LoVo (cell line): ENCODE measurements around the gene GABRG3.
"Not testable (repeated sequence)": the region's sequence is repeated elsewhere in the genome, so short reads cannot be mapped to it uniquely, and the experiment has no call there.

Experiments
- DNase-seq: peaks from one replicate; pipeline ENCODE4 v3.0.0-alpha.2; 2016; ENCODE audit warnings: low spot score

GABRG3 gene

GRCh38 chr15:26996250-26996649, 25.3 kb downstream of the GABRG3 start:
- DNase-seq = no peak

DNA sequence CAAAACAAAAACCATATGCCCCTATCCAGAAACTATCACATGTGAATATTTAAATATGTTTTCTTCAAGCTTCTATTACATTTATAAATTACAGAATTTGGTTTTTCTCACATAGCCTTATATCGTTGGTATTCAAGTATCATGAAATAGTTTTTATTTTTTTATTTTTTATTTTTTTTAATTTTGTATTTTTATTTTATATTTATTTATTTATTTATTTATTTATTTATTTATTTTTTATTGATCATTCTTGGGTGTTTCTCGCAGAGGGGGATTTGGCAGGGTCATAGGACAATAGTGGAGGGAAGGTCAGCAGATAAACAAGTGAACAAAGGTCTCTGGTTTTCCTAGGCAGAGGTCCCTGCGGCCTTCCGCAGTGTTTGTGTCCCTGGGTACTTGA, 32.0 kb downstream of the GABRG3 start:
- DNase-seq = not testable (repeated sequence)

DNA sequence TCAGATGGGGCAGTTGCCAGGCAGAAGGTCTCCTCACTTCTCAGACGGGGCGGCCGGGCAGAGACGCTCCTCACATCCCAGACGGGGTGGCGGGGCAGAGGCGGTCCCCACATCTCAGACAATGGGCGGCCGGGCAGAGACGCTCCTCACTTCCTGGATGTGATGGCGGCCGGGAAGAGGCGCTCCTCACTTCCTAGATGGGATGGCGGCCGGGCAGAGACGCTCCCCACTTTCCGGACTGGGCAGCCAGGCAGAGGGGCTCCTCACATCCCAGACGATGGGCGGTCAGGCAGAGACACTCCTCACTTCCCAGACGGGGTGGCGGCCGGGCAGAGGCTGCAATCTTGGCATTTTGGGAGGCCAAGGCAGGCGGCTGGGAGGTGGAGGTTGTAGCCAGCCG, 33.2 kb downstream of the GABRG3 start:
- DNase-seq = not testable (repeated sequence)

DNA sequence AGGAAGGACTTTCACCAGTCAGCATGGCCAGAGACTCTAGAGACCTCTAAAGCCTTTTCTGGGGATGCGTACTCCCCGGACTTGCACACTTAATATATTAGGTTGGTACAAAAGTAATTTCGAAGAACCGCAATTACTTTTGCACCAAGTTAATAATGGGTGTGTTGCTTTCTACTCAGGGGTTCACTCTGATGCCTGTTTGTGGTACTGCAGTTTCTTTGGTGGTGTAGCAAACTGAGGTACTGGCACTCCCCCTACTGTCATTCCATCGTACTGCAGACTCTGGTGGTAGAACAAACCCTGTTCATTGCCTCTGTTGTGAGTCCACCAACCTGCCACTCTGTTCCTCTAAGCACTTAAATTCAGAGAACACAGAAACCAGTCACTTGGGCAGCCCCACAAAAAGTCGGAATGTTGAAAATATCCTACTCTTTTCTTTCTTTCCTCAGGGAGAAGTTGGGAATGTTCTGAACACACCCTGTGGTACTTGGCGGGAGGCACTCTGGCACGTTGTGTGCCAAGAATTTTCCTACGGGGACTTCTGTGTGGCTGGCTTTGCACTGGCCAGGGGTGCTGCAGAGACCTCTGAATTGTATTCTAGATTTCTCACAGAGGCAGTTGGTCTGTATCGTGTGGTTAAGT, 46.3 kb downstream of the GABRG3 start:
- peak; percentile 62 for DNase-seq

- DNase-seq = no peak
Observed at GRCh38 chr15:27019687-27020086, 48.7 kb downstream of the GABRG3 start.

GRCh38 chr15:27025481-27025966, 54.5 kb downstream of the GABRG3 start:
- DNase-seq = no peak

DNA sequence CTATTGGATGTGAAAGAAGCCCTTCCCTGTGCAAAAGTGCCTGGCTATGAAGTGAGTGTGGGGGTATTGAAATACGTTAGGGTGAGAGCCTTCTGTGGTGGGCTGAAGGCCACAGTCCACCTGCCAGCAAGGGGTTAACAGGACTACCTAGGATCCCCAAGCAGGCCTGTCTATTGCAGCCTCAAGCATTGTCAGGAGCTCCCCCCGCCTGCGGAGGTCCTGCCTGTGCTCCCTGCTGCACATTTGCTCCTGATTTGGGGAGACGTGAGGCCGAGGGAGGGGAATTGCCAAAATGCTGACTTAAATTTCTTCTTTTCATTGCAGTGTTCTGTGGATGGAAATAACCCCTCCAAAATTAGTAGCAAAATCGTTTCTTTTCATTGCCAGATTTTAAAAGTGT, 56.2 kb downstream of the GABRG3 start:
- DNase-seq = no peak

DNA sequence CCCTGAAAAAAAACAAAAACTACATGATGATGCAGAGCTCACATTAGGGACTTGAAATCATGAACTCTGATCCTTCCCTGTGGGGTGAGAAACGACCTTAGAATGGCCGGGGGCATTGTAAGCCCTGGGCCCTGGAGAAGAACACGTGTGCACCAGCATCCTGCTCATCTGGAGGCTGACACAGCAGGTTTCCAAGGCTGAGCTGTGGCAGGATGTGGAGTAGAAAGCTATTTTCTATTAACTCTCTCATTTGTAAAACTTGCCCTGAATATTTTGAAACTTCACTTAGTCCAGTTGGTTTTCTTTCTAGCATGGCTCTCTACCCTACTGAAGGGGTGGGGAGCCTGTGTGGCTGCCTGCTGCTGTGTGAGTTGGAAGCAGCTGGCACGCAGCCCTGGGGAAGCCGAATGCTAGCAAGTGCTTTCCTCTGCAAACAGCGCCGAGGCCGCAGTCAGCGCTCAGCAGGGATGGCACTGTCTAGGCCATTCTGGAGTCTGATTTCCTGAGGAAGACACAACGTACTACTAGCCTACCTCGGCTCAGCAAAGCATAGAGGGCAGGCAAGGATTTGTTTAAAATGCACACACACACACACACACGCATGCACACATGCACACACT, 58.0 kb downstream of the GABRG3 start:
- DNase-seq = no peak

- DNase-seq = no peak
Observed at GRCh38 chr15:27036210-27036609, 65.2 kb downstream of the GABRG3 start.

DNA sequence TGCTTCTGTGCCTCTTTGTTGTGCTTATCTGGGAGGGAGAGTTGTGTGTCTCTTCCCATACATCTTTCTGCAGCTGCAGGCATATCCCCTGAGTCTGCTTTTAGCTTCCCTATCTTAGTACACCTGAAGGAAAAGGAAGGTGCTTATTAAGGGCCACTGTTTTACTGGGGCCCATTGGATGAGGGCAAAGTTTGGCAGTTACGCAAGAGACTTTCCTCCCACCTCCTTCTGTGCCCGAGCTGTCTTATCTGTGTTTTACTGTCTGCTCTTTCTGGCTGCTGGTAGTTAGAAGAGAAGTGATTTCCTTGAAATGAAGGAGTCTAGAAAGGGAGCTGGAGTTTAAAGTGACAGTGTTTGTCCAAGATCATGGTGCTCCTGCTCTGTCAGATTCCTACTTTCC, 66.5 kb downstream of the GABRG3 start:
- DNase-seq = no peak

DNA sequence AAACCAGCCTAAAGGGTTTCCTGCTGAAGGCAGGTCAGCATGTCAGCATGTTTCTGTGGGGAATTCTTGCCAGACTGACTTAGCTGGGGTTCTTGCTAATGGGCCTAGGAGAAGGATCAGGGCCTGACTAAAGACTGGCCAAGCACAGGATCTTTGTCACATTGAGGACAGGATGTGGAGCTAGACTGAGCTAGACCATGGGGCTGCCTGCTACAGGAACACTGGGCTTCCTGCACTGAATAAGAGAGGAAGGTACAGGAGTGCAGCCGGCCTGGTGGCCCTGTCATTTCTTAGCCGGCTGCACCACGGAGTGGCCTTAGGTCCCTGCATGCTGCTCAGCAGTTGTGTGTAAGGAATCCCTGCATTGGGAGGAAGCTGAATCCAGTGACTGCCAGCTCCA, 68.2 kb downstream of the GABRG3 start:
- no peak for DNase-seq

- DNase-seq = no peak
Observed at GRCh38 chr15:27042230-27042629, 71.2 kb downstream of the GABRG3 start.

- no peak for DNase-seq
Observed at GRCh38 chr15:27042646-27043045, 71.7 kb downstream of the GABRG3 start.

DNA sequence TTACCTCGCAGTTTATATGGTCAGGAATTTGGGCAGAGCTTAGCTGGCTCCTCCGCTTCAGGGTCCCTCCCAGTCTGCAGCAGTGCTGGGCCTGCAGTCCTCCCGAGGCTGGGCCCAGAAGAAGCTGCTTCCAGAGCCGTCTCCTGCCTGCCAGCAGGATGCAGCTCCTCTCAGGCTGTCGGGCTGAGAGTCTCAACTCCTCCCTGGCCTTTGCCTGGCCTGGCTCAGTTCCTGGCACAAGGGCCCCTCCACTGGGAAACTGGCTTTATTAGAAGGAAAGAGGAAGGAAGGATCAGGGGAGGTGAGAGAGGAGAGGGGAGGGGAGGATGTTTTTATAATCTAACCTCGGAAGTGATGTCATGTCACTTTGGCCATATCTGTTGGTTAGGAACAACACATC, 72.8 kb downstream of the GABRG3 start:
- no peak for DNase-seq

GRCh38 chr15:27045796-27046195, 74.8 kb downstream of the GABRG3 start:
- DNase-seq = no peak

- DNase-seq = no peak
Observed at GRCh38 chr15:27046880-27047279, 75.9 kb downstream of the GABRG3 start.

DNA sequence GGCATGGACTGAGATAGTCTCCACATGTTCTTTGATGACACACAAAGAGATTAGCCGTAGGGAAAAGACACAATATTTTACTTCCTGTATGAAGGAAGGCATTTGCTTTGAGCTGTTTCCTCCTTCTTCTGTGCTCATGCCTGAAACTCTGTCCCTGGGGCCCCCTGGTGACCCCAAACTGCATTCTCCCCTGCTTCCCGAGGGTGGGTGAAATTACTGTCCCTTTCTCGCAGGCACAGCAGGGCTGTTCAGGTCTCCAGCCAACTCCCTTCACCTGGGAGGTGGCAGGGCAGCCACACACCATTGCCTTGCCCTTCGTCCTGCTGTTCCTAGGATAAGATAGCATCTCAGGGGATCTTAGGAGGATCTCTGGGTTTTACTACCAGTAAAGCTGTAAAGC, 79.2 kb downstream of the GABRG3 start:
- no peak for DNase-seq

DNA sequence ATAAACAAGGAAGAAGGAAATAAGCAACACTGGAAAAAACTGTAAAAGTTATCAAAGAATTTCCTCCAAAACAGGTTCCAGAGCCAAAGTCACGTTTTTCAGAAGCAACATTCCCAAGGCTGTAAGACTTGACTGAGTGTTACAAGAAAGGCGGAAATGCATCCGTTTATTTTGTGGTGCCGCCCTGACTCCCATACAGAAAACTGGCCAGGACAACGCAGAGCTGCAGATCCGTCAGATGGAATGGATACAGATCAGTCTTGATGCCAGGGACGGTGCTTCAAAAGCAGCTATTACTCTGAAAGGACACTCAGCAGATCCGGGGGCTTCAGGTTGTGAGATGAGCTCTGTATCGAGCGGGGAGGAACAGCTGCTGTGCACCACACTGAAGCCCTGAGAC, 83.4 kb downstream of the GABRG3 start:
- no peak for DNase-seq

DNA sequence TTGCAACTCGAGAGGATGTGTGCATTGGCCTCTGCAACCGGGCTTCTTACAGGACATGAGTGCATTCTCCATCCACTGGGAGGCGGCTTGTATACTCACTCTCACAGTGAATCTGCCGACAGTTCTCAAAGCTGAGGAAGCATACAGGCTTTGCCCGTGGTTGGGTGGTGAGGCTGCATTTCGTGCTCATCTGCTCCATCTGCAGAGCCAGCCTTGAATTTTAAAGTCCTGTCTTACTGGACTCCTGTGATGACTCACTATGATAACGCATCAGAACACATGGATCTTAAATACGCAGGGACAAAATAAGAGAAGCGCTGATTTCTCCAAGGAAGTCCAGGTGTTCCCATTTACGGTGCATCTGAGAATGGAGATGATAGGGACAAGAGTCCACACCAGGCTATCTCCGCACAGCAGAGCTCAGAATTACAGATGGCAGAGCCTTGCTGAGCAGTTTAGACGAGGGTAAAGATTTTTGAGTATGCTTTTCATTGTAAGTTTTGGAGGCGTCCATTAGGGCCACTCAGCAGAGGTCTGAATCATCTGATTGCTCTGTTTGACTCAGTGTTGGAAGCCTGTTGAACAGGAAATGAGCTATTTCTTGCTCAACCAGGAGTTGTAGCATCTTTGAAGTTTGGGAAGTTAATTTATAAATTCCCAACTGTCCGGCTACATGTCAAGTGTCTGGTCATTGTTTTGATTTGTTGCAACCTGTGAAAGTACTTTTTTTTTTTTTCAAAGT, 87.1 kb downstream of the GABRG3 start:
- no peak for DNase-seq

GRCh38 chr15:27058939-27059338, 88.0 kb downstream of the GABRG3 start:
- no peak for DNase-seq

DNA sequence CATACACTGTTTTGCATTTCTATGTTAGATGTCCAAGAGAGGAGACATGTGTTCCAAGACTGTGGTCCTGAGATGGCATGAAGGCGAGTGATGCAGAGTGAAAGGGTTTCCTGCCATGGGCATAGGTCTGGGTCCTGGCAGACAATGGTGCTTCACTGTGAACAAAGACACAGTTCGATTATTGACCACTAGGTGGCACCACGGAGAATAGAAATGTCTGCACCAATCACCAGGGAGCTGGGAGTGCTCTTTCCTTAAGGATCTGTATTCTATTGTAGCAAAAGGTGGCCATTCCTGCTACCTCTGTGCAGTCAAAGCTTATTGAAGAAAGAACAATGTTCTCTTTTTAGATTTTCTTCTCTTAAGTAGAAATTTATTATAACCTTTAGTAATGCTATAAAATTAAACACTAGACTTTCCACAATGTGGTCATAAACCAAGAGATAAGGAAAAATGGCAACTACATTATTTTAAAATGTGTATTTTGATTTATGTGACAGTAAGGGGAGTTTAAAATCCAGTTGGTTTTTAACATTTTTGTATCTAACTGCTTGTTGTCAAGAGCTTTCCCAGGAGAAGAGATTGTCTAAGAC, 88.7 kb downstream of the GABRG3 start:
- DNase-seq = peak; percentile 23

DNA sequence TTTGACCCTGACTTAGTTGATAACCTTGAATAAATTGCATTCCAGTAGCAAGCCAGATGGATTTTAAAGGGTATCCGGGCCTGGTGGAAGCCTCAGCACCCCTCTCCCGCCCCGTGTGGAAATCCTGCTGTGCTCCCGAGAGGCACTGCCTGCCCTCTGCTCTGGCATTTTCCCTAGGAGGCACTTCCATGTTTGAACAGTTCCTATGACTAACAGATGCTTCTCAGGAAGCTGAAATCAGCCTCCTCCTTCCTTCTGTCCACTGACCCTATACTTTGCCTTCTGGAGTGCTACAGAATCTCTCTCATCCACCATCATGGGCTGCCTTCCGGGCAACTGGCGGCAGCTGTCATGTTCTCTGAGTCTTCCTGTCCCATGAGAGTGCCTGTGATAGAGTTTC, 90.8 kb downstream of the GABRG3 start:
- DNase-seq = no peak

DNA sequence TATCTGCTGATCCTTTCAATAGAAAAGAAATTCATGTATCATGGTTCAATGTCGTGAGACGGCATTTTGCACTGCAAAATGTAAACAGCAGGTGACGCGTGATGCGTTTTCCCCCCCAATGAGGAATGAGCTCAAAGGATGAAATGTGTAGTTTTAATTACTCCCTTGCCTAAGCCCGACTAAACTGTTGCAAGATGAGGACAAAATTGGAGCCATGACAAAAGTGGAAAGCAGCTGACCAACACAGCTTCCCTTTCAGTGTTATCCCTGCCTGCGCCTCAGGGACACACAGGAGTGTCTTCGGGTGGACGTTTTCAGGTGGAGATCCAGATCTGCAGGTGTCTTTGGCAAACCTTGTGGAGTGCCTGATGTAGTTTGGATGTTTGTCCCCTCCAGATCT, 92.0 kb downstream of the GABRG3 start:
- no peak for DNase-seq
